ENCODE results near the gene USPL1.
"Not testable (repeated sequence)": the region's sequence is repeated elsewhere in the genome, so short reads cannot be mapped to it uniquely, and the experiment has no call there.

The USPL1 gene

GRCh38 chr13:30634838-30635237, 17.1 kb downstream of the USPL1 start:
- Histone ChIP-seq H3K27ac (ENCODE audit: insufficient read depth in 1 of 2, low read depth in 1 of 2, low read length in 2 of 2, poor library complexity in 1 of 2, severe bottlenecking in 2 of 2) (no peak overlapping the region), H3K9me3 (ENCODE audit: control extremely low read depth in 1 of 5, control insufficient read depth in 4 of 5, insufficient read depth in 2 of 5, low read depth in 1 of 5, low read length in 4 of 5) (peaks cover 0 to 6% (median 0%) of the 10 kb centered on the region in 5 experiments), H3K4me3 (ENCODE audit: control insufficient read depth in 1 of 7, extremely low read depth in 1 of 7, insufficient read depth in 4 of 7, low read depth in 2 of 7, low read length in 6 of 7) (no peak overlapping the region), H3K4me1 (ENCODE audit: control extremely low read depth in 1 of 4, control insufficient read depth in 4 of 4, insufficient read depth in 4 of 4, low read length in 3 of 4) (no peaks in the 10 kb centered on the region), H3K27me3 (replicated peaks in 2 of 5; ENCODE audit: control insufficient read depth in 4 of 5, insufficient read depth in 5 of 5, low read length in 4 of 5) (no peaks in the 10 kb centered on the region), H3K36me3 (ENCODE audit: control insufficient read depth in 4 of 4, insufficient read depth in 4 of 4, low read length in 3 of 4) (peaks cover 6 to 59% (median 33%) of the 10 kb centered on the region in 4 experiments)
- CTCF ChIA-PET, result interaction anchor here (0.5 kb wide), 1 partner anchor 19 kb away, joined by 3 read pairs; no protein-coding TSS in a partner anchor
- no peak for DNase-seq
- POLR2A ChIA-PET, result no interaction called here
- whole genome bisulfite sequencing (ENCODE audit: insufficient coverage), result no CpG with 5 or more reads among the region's 3 CpGs

GRCh38 chr13:30638301-30638700, 20.6 kb downstream of the USPL1 start:
- POLR2A ChIA-PET, result interaction anchor here (0.6 kb wide), 1 partner anchor 74 kb away, joined by 3 read pairs; no protein-coding TSS in a partner anchor
- no peak for DNase-seq
- H3K4me3 ChIP-seq (ENCODE audit: control insufficient read depth in 1 of 7, extremely low read depth in 1 of 7, insufficient read depth in 4 of 7, low read depth in 2 of 7, low read length in 6 of 7), result no peak overlapping the region
- no peaks in the 10 kb centered on the region for H3K4me1 ChIP-seq (ENCODE audit: control extremely low read depth in 1 of 4, control insufficient read depth in 4 of 4, insufficient read depth in 4 of 4, low read length in 3 of 4)
- 100% methylated on average over 1 of the region's 4 CpGs for WGBS (ENCODE audit: insufficient coverage)
- no peaks in the 10 kb centered on the region for H3K27me3 ChIP-seq (replicated peaks in 2 of 5; ENCODE audit: control insufficient read depth in 4 of 5, insufficient read depth in 5 of 5, low read length in 4 of 5)
- peaks cover 0 to 6% (median 0%) of the 10 kb centered on the region in 5 experiments for H3K9me3 ChIP-seq (ENCODE audit: control extremely low read depth in 1 of 5, control insufficient read depth in 4 of 5, insufficient read depth in 2 of 5, low read depth in 1 of 5, low read length in 4 of 5)
- no peak overlapping the region for H3K27ac ChIP-seq (ENCODE audit: insufficient read depth in 1 of 2, low read depth in 1 of 2, low read length in 2 of 2, poor library complexity in 1 of 2, severe bottlenecking in 2 of 2)
- H3K36me3 ChIP-seq (ENCODE audit: control insufficient read depth in 4 of 4, insufficient read depth in 4 of 4, low read length in 3 of 4), result peaks cover 13 to 58% (median 39%) of the 10 kb centered on the region in 4 experiments
- CTCF ChIA-PET, result interaction anchor here (0.9 to 1.8 kb wide), 2 partner anchors 20 to 164 kb away, joined by 3 to 6 read pairs; partner anchors contain the start of gene USPL1

- POLR2A ChIA-PET, result interaction anchor here (0.6 kb wide), 1 partner anchor 23 kb away, joined by 3 read pairs; no protein-coding TSS in a partner anchor
- CTCF ChIA-PET, result interaction anchor here (1.8 kb wide), 1 partner anchor 21 kb away, joined by 6 read pairs; the partner anchor contains the start of gene USPL1
Observed at GRCh38 chr13:30639671-30640070, 22.0 kb downstream of the USPL1 start.

GRCh38 chr13:30641173-30641572, 23.5 kb downstream of the USPL1 start:
- peaks cover 22 to 67% (median 43%) of the 10 kb centered on the region in 4 experiments for H3K36me3 ChIP-seq (ENCODE audit: control insufficient read depth in 4 of 4, insufficient read depth in 4 of 4, low read length in 3 of 4)
- DNase-seq; H3K27me3 ChIP-seq (replicated peaks in 2 of 5; ENCODE audit: control insufficient read depth in 4 of 5, insufficient read depth in 5 of 5, low read length in 4 of 5); H3K4me3 ChIP-seq (ENCODE audit: control insufficient read depth in 1 of 7, extremely low read depth in 1 of 7, insufficient read depth in 4 of 7, low read depth in 2 of 7, low read length in 6 of 7); H3K27ac ChIP-seq (ENCODE audit: insufficient read depth in 1 of 2, low read depth in 1 of 2, low read length in 2 of 2, poor library complexity in 1 of 2, severe bottlenecking in 2 of 2); CTCF ChIA-PET; H3K4me1 ChIP-seq (ENCODE audit: control extremely low read depth in 1 of 4, control insufficient read depth in 4 of 4, insufficient read depth in 4 of 4, low read length in 3 of 4); H3K9me3 ChIP-seq (ENCODE audit: control extremely low read depth in 1 of 5, control insufficient read depth in 4 of 5, insufficient read depth in 2 of 5, low read depth in 1 of 5, low read length in 4 of 5): not testable (repeated sequence)
- WGBS (ENCODE audit: insufficient coverage), result no CpG with 5 or more reads among the region's 1 CpG
- POLR2A ChIA-PET, result interaction anchor here (0.6 kb wide), 1 partner anchor 26 kb away, joined by 3 read pairs; no protein-coding TSS in a partner anchor

More at GRCh38 chr13:30639671-30640070, 22.0 kb downstream of the USPL1 start:
- WGBS (ENCODE audit: insufficient coverage), result 100% methylated on average over 2 of the region's 4 CpGs
- Histone ChIP-seq H3K9me3 (ENCODE audit: control extremely low read depth in 1 of 5, control insufficient read depth in 4 of 5, insufficient read depth in 2 of 5, low read depth in 1 of 5, low read length in 4 of 5) (no peaks in the 10 kb centered on the region), H3K36me3 (ENCODE audit: control insufficient read depth in 4 of 4, insufficient read depth in 4 of 4, low read length in 3 of 4) (peaks cover 16 to 59% (median 36%) of the 10 kb centered on the region in 4 experiments), H3K4me1 (ENCODE audit: control extremely low read depth in 1 of 4, control insufficient read depth in 4 of 4, insufficient read depth in 4 of 4, low read length in 3 of 4) (no peaks in the 10 kb centered on the region), H3K4me3 (ENCODE audit: control insufficient read depth in 1 of 7, extremely low read depth in 1 of 7, insufficient read depth in 4 of 7, low read depth in 2 of 7, low read length in 6 of 7) (no peak overlapping the region), H3K27me3 (replicated peaks in 2 of 5; ENCODE audit: control insufficient read depth in 4 of 5, insufficient read depth in 5 of 5, low read length in 4 of 5) (no peaks in the 10 kb centered on the region), H3K27ac (ENCODE audit: insufficient read depth in 1 of 2, low read depth in 1 of 2, low read length in 2 of 2, poor library complexity in 1 of 2, severe bottlenecking in 2 of 2) (no peak overlapping the region)
- no peak for DNase-seq

GRCh38 chr13:30645629-30646028, 27.9 kb downstream of the USPL1 start:
- no peaks in the 10 kb centered on the region for H3K9me3 ChIP-seq (ENCODE audit: control extremely low read depth in 1 of 5, control insufficient read depth in 4 of 5, insufficient read depth in 2 of 5, low read depth in 1 of 5, low read length in 4 of 5)
- no peaks in the 10 kb centered on the region for H3K27me3 ChIP-seq (replicated peaks in 2 of 5; ENCODE audit: control insufficient read depth in 4 of 5, insufficient read depth in 5 of 5, low read length in 4 of 5)
- H3K27ac ChIP-seq (ENCODE audit: insufficient read depth in 1 of 2, low read depth in 1 of 2, low read length in 2 of 2, poor library complexity in 1 of 2, severe bottlenecking in 2 of 2), result no peak overlapping the region
- CTCF ChIA-PET, result interaction anchor here (0.6 to 1.4 kb wide), 4 partner anchors 8 to 105 kb away, joined by 3 to 7 read pairs (median 4); no protein-coding TSS in a partner anchor
- H3K36me3 ChIP-seq (ENCODE audit: control insufficient read depth in 4 of 4, insufficient read depth in 4 of 4, low read length in 3 of 4), result peaks cover 30 to 88% (median 56%) of the 10 kb centered on the region in 4 experiments
- POLR2A ChIA-PET, result no interaction called here
- H3K4me1 ChIP-seq (ENCODE audit: control extremely low read depth in 1 of 4, control insufficient read depth in 4 of 4, insufficient read depth in 4 of 4, low read length in 3 of 4), result no peaks in the 10 kb centered on the region
- DNase-seq, result no peak
- no peak overlapping the region for H3K4me3 ChIP-seq (ENCODE audit: control insufficient read depth in 1 of 7, extremely low read depth in 1 of 7, insufficient read depth in 4 of 7, low read depth in 2 of 7, low read length in 6 of 7)

GRCh38 chr13:30647420-30647819, 29.7 kb downstream of the USPL1 start:
- Histone ChIP-seq H3K27me3 (replicated peaks in 2 of 5; ENCODE audit: control insufficient read depth in 4 of 5, insufficient read depth in 5 of 5, low read length in 4 of 5) (no peaks in the 10 kb centered on the region), H3K36me3 (ENCODE audit: control insufficient read depth in 4 of 4, insufficient read depth in 4 of 4, low read length in 3 of 4) (peaks cover 26 to 83% (median 54%) of the 10 kb centered on the region in 4 experiments), H3K4me3 (ENCODE audit: control insufficient read depth in 1 of 7, extremely low read depth in 1 of 7, insufficient read depth in 4 of 7, low read depth in 2 of 7, low read length in 6 of 7) (no peak overlapping the region), H3K27ac (ENCODE audit: insufficient read depth in 1 of 2, low read depth in 1 of 2, low read length in 2 of 2, poor library complexity in 1 of 2, severe bottlenecking in 2 of 2) (no peak overlapping the region), H3K9me3 (ENCODE audit: control extremely low read depth in 1 of 5, control insufficient read depth in 4 of 5, insufficient read depth in 2 of 5, low read depth in 1 of 5, low read length in 4 of 5) (no peaks in the 10 kb centered on the region), H3K4me1 (ENCODE audit: control extremely low read depth in 1 of 4, control insufficient read depth in 4 of 4, insufficient read depth in 4 of 4, low read length in 3 of 4) (no peaks in the 10 kb centered on the region)
- no CpG with 5 or more reads among the region's 3 CpGs for WGBS (ENCODE audit: insufficient coverage)
- ChIA-PET POLR2A (no interaction called here), CTCF (interaction anchor here (1.0 kb wide), 1 partner anchor 11 kb away, joined by 3 read pairs; no protein-coding TSS in a partner anchor)
- DNase-seq, result no peak

- 100% methylated on average over 3 of the region's 6 CpGs for WGBS (ENCODE audit: insufficient coverage)
- ChIA-PET CTCF (interaction anchor here (1.0 kb wide), 1 partner anchor 11 kb away, joined by 3 read pairs; no protein-coding TSS in a partner anchor), POLR2A (no interaction called here)
- Histone ChIP-seq H3K27me3 (replicated peaks in 2 of 5; ENCODE audit: control insufficient read depth in 4 of 5, insufficient read depth in 5 of 5, low read length in 4 of 5) (no peaks in the 10 kb centered on the region), H3K4me1 (ENCODE audit: control extremely low read depth in 1 of 4, control insufficient read depth in 4 of 4, insufficient read depth in 4 of 4, low read length in 3 of 4) (peaks cover 0 to 3% (median 0%) of the 10 kb centered on the region in 4 experiments), H3K9me3 (ENCODE audit: control extremely low read depth in 1 of 5, control insufficient read depth in 4 of 5, insufficient read depth in 2 of 5, low read depth in 1 of 5, low read length in 4 of 5) (no peaks in the 10 kb centered on the region), H3K4me3 (ENCODE audit: control insufficient read depth in 1 of 7, extremely low read depth in 1 of 7, insufficient read depth in 4 of 7, low read depth in 2 of 7, low read length in 6 of 7) (no peak overlapping the region), H3K27ac (ENCODE audit: insufficient read depth in 1 of 2, low read depth in 1 of 2, low read length in 2 of 2, poor library complexity in 1 of 2, severe bottlenecking in 2 of 2) (no peak overlapping the region), H3K36me3 (ENCODE audit: control insufficient read depth in 4 of 4, insufficient read depth in 4 of 4, low read length in 3 of 4) (peaks cover 20 to 81% (median 51%) of the 10 kb centered on the region in 4 experiments)
- DNase-seq, result no peak
Observed at GRCh38 chr13:30647824-30648521, 30.3 kb downstream of the USPL1 start.
